ENCODE data around the gene PRKD1.
"Not testable (repeated sequence)": the region's sequence is repeated elsewhere in the genome, so short reads cannot be mapped to it uniquely, and the experiment has no call there.

The PRKD1 gene

DNA sequence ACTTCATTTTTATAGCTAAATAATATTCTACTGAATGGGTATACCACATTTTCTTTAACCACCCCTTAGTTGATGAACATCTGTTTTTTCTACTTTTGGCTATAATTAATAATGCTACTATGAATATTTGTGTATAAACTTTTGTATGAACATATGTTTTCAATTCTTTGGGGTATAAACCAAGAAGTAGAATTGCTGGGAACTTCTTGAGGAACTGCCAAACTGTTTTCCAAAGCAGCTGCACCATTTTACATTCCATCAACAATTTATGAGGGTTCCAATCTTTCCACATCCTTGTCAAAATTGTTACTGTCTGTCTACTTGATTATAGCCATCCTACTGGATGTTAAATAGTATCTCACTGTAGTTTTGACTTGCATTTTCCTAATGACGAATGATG, 221.8 kb downstream of the PRKD1 start:
- no peak for DNase-seq (ENCODE audit: low read depth)
- TF ChIP-seq, protein P1, sequence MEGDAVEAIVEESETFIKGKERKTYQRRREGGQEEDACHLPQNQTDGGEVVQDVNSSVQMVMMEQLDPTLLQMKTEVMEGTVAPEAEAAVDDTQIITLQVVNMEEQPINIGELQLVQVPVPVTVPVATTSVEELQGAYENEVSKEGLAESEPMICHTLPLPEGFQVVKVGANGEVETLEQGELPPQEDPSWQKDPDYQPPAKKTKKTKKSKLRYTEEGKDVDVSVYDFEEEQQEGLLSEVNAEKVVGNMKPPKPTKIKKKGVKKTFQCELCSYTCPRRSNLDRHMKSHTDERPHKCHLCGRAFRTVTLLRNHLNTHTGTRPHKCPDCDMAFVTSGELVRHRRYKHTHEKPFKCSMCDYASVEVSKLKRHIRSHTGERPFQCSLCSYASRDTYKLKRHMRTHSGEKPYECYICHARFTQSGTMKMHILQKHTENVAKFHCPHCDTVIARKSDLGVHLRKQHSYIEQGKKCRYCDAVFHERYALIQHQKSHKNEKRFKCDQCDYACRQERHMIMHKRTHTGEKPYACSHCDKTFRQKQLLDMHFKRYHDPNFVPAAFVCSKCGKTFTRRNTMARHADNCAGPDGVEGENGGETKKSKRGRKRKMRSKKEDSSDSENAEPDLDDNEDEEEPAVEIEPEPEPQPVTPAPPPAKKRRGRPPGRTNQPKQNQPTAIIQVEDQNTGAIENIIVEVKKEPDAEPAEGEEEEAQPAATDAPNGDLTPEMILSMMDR (conservative IDR thresholded peaks at IDR 0.05; ENCODE audit: low read depth, low read length): no peak

DNA sequence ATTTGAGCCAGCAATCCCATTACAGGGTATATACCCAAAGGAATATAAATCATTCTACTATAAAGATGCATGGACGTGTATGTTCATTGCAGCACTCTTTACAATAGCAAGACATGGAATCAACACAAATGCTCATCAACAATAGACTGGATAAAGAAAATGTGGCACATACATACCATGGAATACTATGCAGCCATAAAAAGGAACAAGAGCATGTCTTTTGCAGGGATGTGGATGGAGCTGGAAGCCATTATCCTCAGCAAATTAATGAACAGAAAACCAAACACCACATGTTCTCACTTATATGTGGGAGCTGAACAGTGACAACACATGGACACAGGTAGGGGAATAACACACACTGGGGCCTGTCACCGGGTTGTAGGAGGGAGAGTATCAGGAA, 238.1 kb downstream of the PRKD1 start:
- DNase-seq (ENCODE audit: low read depth); H3K4me3 ChIP-seq (ENCODE audit: low read length): not testable (repeated sequence)

More for the DNA sequence above, 221.8 kb downstream of the PRKD1 start:
- H3K4me3 ChIP-seq (ENCODE audit: low read length): no peak overlapping the region

DNA sequence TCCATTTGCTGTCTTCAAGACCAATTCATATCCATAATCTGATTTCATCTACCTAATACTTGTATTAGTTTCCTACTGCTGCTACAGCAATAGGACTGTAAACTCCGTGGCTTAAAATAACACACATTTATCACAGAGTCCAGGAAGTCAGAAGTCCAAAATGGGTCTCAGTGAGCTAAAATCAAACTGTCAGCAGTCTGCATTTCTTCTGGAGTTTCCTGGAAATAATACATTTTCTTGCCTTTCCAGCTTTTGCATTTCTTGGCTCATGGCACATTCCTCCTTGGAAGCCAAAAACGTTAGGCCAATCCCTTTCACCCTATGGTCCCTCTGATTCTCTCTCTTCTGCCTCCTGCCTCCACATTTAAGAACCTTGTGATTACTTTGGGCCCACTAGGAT, 239.8 kb downstream of the PRKD1 start:
- TF ChIP-seq, protein P1 (conservative IDR thresholded peaks at IDR 0.05; ENCODE audit: low read depth, low read length): no peak
- no peak overlapping the region for H3K4me3 ChIP-seq (ENCODE audit: low read length)
- no peak for DNase-seq (ENCODE audit: low read depth)

DNA sequence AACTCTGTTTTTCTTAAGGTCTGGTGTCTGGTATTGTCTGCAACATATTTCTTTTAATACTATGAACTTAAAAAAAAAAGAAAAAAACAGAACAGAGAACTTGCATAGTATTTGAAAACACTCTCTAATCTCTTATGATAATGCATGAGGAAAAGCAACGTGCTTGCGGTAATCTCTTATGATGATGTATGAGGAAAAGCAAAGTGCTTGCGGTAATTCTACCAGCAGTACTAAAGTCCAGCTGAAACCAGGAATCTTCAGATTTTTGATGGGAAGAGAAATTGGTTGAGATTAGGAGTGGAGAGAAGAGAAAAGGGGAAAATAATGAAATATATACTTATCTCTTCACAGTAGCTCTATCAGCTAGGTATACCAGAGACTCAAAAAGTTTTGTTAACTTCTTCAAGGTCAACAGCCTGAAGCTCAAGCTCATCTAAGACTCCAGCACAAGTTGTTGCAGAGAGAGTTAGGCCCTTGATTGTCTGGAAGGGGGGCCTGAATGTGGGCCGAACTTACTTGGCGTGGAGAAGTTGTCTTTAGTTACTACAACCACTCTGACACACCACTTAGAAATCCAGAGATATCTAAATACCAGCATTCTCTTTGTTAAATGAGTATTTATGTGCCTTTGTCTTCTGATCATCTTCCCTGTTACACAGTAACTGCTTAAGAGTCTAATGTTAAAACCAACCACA, 240.4 kb downstream of the PRKD1 start:
- H3K4me3 ChIP-seq (ENCODE audit: low read length): no peak overlapping the region
- no peak for DNase-seq (ENCODE audit: low read depth)
- TF ChIP-seq, protein P1 (conservative IDR thresholded peaks at IDR 0.05; ENCODE audit: low read depth, low read length): no peak

DNA sequence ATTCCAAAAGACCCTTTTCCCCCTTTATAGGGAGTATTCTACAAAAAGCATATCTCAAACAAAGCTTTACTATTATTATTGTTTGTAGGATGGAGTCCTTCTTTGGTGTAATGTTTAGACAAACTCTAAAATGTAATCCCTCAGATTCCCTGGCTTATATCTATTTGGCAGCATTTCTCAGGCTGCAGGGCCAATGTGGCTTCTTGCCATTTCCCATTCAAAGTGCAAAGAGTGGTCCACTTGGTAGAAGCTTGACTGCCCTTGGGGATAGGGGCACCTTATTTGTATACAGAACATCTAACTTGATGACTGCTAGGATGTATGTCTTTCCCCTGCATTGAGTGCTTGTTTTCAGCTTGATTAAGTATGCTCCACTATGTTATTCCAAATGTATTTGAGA, 242.7 kb downstream of the PRKD1 start:
- no peak for DNase-seq (ENCODE audit: low read depth)
- TF ChIP-seq, protein P1 (conservative IDR thresholded peaks at IDR 0.05; ENCODE audit: low read depth, low read length): no peak
- no peak overlapping the region for H3K4me3 ChIP-seq (ENCODE audit: low read length)

DNA sequence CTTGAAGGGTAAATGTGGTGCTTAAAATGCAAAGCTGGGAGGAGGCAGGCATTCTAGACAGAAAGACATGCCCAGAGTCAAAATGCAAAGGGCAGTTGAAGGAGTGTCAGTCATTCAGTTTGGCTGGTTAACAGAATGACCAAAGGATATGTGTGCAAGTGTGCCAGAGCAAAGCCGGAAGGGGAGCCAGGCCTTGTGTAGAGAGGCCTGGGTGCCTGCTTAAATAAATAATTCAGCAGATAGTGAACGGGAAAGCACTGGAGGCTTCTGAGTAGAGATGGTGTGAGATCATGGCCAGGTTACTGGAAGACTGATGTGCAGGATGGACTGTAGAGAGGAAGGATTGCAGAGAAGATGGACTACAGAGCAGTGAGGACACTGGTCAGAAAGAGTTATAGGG, 244.9 kb downstream of the PRKD1 start:
- no peak for DNase-seq (ENCODE audit: low read depth)
- H3K4me3 ChIP-seq (ENCODE audit: low read length): no peak overlapping the region
- TF ChIP-seq, protein P1 (conservative IDR thresholded peaks at IDR 0.05; ENCODE audit: low read depth, low read length): no peak

DNA sequence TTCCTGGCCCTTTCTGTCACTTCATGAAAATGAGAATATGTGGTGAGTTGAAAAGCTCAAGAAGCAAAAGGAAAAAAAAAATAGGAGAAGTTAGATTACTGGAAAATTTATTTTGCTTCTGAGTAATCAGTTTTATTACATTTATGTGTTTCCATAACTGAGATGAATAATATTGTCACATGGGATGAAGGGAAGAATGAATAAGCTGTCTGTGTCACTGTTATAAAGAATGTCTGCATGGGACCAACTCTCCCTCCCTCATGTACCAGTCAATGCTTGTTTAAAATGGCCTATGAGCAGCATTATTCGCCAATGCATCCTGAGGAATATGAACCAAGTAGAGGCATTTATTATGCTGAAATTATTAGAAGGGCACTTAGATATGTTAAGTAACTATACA, 246.3 kb downstream of the PRKD1 start:
- DNase-seq (ENCODE audit: low read depth): no peak
- TF ChIP-seq, protein P1 (conservative IDR thresholded peaks at IDR 0.05; ENCODE audit: low read depth, low read length): no peak
- H3K4me3 ChIP-seq (ENCODE audit: low read length): no peak overlapping the region

All from retinal pigment epithelial cell (primary cell).